IPS-18a (cell line): Measurements from ENCODE around the gene SNAP29.

Experiments used
- H3K27ac ChIP-seq: one replicate; pipeline ENCODE4 v1.5.1; 2013; ENCODE audit warnings: low read length
- H3K27me3 ChIP-seq: one replicate; pipeline ENCODE4 v1.6.1; 2013; ENCODE audit warnings: mild to moderate bottlenecking, low read length; ENCODE audit not compliant: control insufficient read depth, insufficient read depth
- H3K36me3 ChIP-seq: one replicate; pipeline ENCODE4 v1.6.1; 2013; ENCODE audit warnings: low read depth, low read length; ENCODE audit not compliant: control insufficient read depth
- H3K4me1 ChIP-seq: one replicate; pipeline ENCODE4 v1.6.1; 2013; ENCODE audit warnings: low read depth, low read length; ENCODE audit not compliant: control insufficient read depth
- H3K4me3 ChIP-seq: one replicate; pipeline ENCODE4 v1.5.1; 2013; ENCODE audit warnings: low read length
- H3K9ac ChIP-seq: one replicate; pipeline ENCODE4 v1.6.1; 2013; ENCODE audit warnings: mild to moderate bottlenecking, low read length, moderate library complexity
- H3K9me3 ChIP-seq: one replicate; pipeline ENCODE4 v1.6.1; 2013; ENCODE audit warnings: low read depth, low read length; ENCODE audit not compliant: control insufficient read depth

SNAP29 gene

GRCh38 chr22:20940186-20940651, 81.4 kb downstream of the SNAP29 start:
- no peak overlapping the region for H3K4me3 ChIP-seq
- no peaks in the 10 kb centered on the region for H3K4me1 ChIP-seq
- H3K9me3 ChIP-seq = no peaks in the 10 kb centered on the region
- no peak overlapping the region for H3K9ac ChIP-seq
- peaks cover 15% of the 10 kb centered on the region for H3K36me3 ChIP-seq
- no peak overlapping the region for H3K27ac ChIP-seq
- no peaks in the 10 kb centered on the region for H3K27me3 ChIP-seq
